Peyer's patch (tissue), 4 donors: ENCODE results near the gene CD81. TPM values are rescaled to one million over a fixed set of nuclear protein-coding genes. Genes with fewer than 3 reads are reported as not detected.

Experiments used
- DNase-seq, 3 donors: peaks; one replicate each; pipeline ENCODE4 v3.0.0-alpha.2; 2017 to 2019
- H3K27ac ChIP-seq, 4 donors: fragments of 200-600 bp; sonication (generic); one replicate each; pipeline ENCODE4 v1.5.1; 2016 to 2019
- H3K27me3 ChIP-seq, 2 donors: fragments of 200-600 bp; sonication (generic); one replicate each; pipeline ENCODE4 v1.5.1; 2019
- H3K36me3 ChIP-seq, 3 donors: fragments of 200-600 bp; sonication (generic); one replicate each; pipeline ENCODE4 v1.5.1; 2016 to 2019
- H3K4me1 ChIP-seq, 4 donors: fragments of 200-600 bp; sonication (generic); one replicate each; pipeline ENCODE4 v1.5.1; 2016 to 2019
- H3K4me3 ChIP-seq, 4 donors: fragments of 200-600 bp; sonication (generic); 1 replicate in 3 of 4; 2 replicates in 1 of 4; pipeline ENCODE4 v1.5.1; 2016 to 2019; ENCODE audit warnings: mild to moderate bottlenecking in 1 of 4
- H3K9me3 ChIP-seq, 4 donors: fragments of 200-600 bp; sonication (generic); one replicate each; pipeline ENCODE4 v1.5.1; 2016 to 2019; ENCODE audit warnings: mild to moderate bottlenecking in 1 of 4
- CTCF ChIP-seq, 6 experiments: fragments of 450-650 bp in 4 of 6; fragments of 200-600 bp in 2 of 6; sonication (generic) in 1 of 6; IDR thresholded peaks; one replicate each; pipeline ENCODE4 v1.5.1; 2017 to 2019; ENCODE audit warnings: antibody characterized with exemption in 6 of 6, mild to moderate bottlenecking in 3 of 6, moderate library complexity in 1 of 6
- POLR2A ChIP-seq, 2 donors: fragments of 450-650 bp; IDR thresholded peaks; one replicate each; pipeline ENCODE4 v1.5.1; 2017; ENCODE audit warnings: antibody characterized with exemption in 2 of 2, mild to moderate bottlenecking in 2 of 2, moderate library complexity in 2 of 2
- total RNA-seq, 4 donors: library from RNA; depleted of rRNA; stranded (reverse); fragments of >200 nt; gene quantifications; one replicate each; pipeline ENCODE4 v1.1.0, GENCODE V29; 2016

Gene CD81
- total RNA-seq, 4 donors from 2014 or later = 49.2 to 124 (median 100) TPM

GRCh38 chr11:2421226-2421994 lies 44.3 kb downstream of the CD81 start:
- Histone ChIP-seq H3K4me3 (no peak overlapping the region), H3K9me3 (no peaks in the 10 kb centered on the region), H3K4me1 (peaks cover 4 to 14% (median 7%) of the 10 kb centered on the region in 4 donors), H3K27me3 (no peaks in the 10 kb centered on the region), H3K36me3 (no peaks in the 10 kb centered on the region), H3K27ac (no peak overlapping the region)
- TF ChIP-seq POLR2A (IDR thresholded peaks at IDR 0.05) = no peak
- no peak for TF ChIP-seq CTCF (IDR thresholded peaks at IDR 0.05)
- DNase-seq = no peak

- Histone ChIP-seq H3K36me3 (no peaks in the 10 kb centered on the region), H3K4me3 (no peak overlapping the region), H3K27me3 (no peaks in the 10 kb centered on the region), H3K27ac (no peak overlapping the region), H3K4me1 (peaks cover 4 to 20% (median 7%) of the 10 kb centered on the region in 4 donors), H3K9me3 (no peaks in the 10 kb centered on the region)
- TF ChIP-seq CTCF (IDR thresholded peaks at IDR 0.05) (no peak), POLR2A (IDR thresholded peaks at IDR 0.05) (no peak)
- no peak for DNase-seq
Observed at GRCh38 chr11:2421996-2422395, 44.9 kb downstream of the CD81 start.

GRCh38 chr11:2422461-2423156 lies 45.5 kb downstream of the CD81 start:
- Histone ChIP-seq H3K27ac (no peak overlapping the region), H3K4me1 (peaks cover 4 to 24% (median 7%) of the 10 kb centered on the region in 4 donors), H3K9me3 (no peaks in the 10 kb centered on the region), H3K36me3 (no peaks in the 10 kb centered on the region), H3K4me3 (no peak overlapping the region), H3K27me3 (no peaks in the 10 kb centered on the region)
- TF ChIP-seq CTCF (IDR thresholded peaks at IDR 0.05) (no peak), POLR2A (IDR thresholded peaks at IDR 0.05) (no peak)
- no peak for DNase-seq

GRCh38 chr11:2423157-2424025 lies 46.3 kb downstream of the CD81 start:
- Histone ChIP-seq H3K4me3 (no peak overlapping the region), H3K4me1 (peaks cover 4 to 24% (median 7%) of the 10 kb centered on the region in 4 donors), H3K27ac (no peak overlapping the region)

More at GRCh38 chr11:2423157-2424025, 46.3 kb downstream of the CD81 start:
- TF ChIP-seq POLR2A (IDR thresholded peaks at IDR 0.05) (no peak), CTCF (IDR thresholded peaks at IDR 0.05) (no peak)
- no peak for DNase-seq
- Histone ChIP-seq H3K27me3 (no peaks in the 10 kb centered on the region), H3K36me3 (no peaks in the 10 kb centered on the region), H3K9me3 (no peaks in the 10 kb centered on the region)
